IPS-15b (cell line): ENCODE results near the gene ILRUN.
"Not testable (repeated sequence)": the region's sequence is repeated elsewhere in the genome, so short reads cannot be mapped to it uniquely, and the experiment has no call there.

Source experiments
- H3K27me3 ChIP-seq: one replicate; pipeline ENCODE4 v1.6.1; 2013; ENCODE audit warnings: low read length; ENCODE audit not compliant: control insufficient read depth, insufficient read depth
- H3K36me3 ChIP-seq: one replicate; pipeline ENCODE4 v1.6.1; 2013; ENCODE audit warnings: low read length; ENCODE audit not compliant: control insufficient read depth, insufficient read depth
- H3K4me1 ChIP-seq: one replicate; pipeline ENCODE4 v1.6.1; 2013; ENCODE audit warnings: mild to moderate bottlenecking, low read length; ENCODE audit not compliant: control insufficient read depth, insufficient read depth
- H3K4me3 ChIP-seq: one replicate; pipeline ENCODE4 v1.5.1; 2013; ENCODE audit warnings: low read depth, low read length
- H3K9ac ChIP-seq: one replicate; pipeline ENCODE4 v1.6.1; 2013; ENCODE audit warnings: low read depth, mild to moderate bottlenecking, low read length
- H3K9me3 ChIP-seq: one replicate; pipeline ENCODE4 v1.6.1; 2013; ENCODE audit warnings: mild to moderate bottlenecking, low read length; ENCODE audit not compliant: control insufficient read depth, insufficient read depth

Gene ILRUN

DNA sequence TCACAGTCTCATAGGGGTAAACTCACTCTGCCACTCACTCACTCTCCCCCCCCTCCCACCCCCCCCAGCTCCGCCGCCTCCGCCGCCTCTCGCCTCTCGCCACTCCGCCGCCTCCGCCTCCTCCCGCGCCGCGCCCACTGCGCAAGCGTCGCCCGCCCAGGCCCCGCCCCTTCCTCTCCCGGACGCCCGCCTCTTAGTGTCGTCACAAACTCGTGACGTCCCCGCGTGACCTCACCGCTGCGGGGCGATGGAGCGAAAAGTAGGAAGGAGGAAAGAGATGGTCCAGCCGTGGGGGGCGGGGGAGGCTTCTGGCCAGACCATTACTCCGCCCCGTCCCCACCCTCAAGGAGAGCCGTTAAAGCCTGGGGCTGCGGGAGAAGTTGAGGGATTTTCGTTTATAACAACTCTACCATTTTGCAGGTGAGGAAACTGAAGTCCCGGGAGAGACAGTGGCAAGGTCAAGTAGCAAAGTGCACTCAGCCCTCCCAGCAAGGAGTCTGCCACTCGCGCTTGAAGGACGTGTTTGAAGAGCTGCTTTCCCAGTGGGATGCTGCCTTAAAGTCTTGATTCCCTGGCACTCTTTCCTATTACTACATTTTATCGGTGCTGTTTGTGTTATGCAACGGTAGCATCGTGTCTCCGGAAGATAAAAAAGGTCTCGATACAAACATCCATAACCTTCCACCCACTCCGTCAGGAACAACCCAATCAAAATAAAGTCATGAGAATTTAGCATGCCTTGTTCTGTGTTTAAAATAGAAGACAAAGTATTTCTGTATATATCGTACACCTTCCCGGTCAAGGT is at the start of gene ILRUN:
ILRUN (minus strand) TSS at position 29 of the 805 bp plus-strand sequence. CDS start 164 bp downstream, outside the sequence.
- Histone ChIP-seq H3K4me1 (no peaks in the 10 kb centered on the region), H3K4me3 (peak within 1 kb of the TSS; percentile 93), H3K36me3 (peaks cover 4% of the 10 kb centered on the region), H3K27me3 (no peaks in the 10 kb centered on the region), H3K9ac (peak within 1 kb of the TSS; percentile 95), H3K9me3 (no peaks in the 10 kb centered on the region)

- Histone ChIP-seq H3K4me1 (no peaks in the 10 kb centered on the region), H3K36me3 (no peaks in the 10 kb centered on the region), H3K4me3 (no peak overlapping the region), H3K9ac (no peak overlapping the region), H3K9me3 (no peaks in the 10 kb centered on the region), H3K27me3 (no peaks in the 10 kb centered on the region)
These were observed 48.9 kb upstream of the ILRUN start for GRCh38 chr6:34745277-34746103.

- H3K36me3 ChIP-seq, H3K9me3 ChIP-seq, H3K4me1 ChIP-seq, H3K27me3 ChIP-seq, H3K9ac ChIP-seq, H3K4me3 ChIP-seq: not testable (repeated sequence)
These were observed 47.7 kb upstream of the ILRUN start for GRCh38 chr6:34744294-34744647.

GRCh38 chr6:34743625-34744293 is 47.2 kb upstream of the ILRUN start:
- Histone ChIP-seq H3K4me3 (no peak overlapping the region), H3K4me1 (no peaks in the 10 kb centered on the region), H3K27me3 (no peaks in the 10 kb centered on the region), H3K36me3 (no peaks in the 10 kb centered on the region), H3K9me3 (no peaks in the 10 kb centered on the region), H3K9ac (no peak overlapping the region)

DNA sequence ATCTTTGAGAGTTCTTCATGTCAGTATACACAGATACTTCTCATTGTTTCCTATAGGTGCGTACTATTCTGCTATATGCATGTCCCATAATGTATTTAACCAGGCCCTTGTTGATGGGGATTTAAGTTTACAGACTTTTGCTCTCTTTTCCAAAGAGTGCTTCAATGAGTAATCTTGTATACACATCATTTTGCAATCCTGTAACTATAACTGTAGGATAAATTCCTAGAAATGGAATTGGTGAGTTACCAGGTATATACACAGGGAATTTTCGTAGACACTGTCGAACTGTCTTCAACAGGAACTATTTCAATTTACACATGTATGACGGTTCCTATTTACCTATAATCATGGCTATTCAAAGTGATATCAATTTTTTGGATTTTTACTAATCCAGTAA is 45.5 kb upstream of the ILRUN start:
- no peaks in the 10 kb centered on the region for H3K9me3 ChIP-seq
- no peak overlapping the region for H3K4me3 ChIP-seq
- H3K4me1 ChIP-seq: no peaks in the 10 kb centered on the region
- H3K9ac ChIP-seq: no peak overlapping the region
- H3K36me3 ChIP-seq: no peaks in the 10 kb centered on the region
- H3K27me3 ChIP-seq: no peaks in the 10 kb centered on the region

GRCh38 chr6:34736823-34737222 is 40.3 kb upstream of the ILRUN start:
- peaks cover 3% of the 10 kb centered on the region for H3K4me1 ChIP-seq
- no peak overlapping the region for H3K9ac ChIP-seq
- no peaks in the 10 kb centered on the region for H3K27me3 ChIP-seq
- no peak overlapping the region for H3K4me3 ChIP-seq
- no peaks in the 10 kb centered on the region for H3K36me3 ChIP-seq
- H3K9me3 ChIP-seq: no peaks in the 10 kb centered on the region

DNA sequence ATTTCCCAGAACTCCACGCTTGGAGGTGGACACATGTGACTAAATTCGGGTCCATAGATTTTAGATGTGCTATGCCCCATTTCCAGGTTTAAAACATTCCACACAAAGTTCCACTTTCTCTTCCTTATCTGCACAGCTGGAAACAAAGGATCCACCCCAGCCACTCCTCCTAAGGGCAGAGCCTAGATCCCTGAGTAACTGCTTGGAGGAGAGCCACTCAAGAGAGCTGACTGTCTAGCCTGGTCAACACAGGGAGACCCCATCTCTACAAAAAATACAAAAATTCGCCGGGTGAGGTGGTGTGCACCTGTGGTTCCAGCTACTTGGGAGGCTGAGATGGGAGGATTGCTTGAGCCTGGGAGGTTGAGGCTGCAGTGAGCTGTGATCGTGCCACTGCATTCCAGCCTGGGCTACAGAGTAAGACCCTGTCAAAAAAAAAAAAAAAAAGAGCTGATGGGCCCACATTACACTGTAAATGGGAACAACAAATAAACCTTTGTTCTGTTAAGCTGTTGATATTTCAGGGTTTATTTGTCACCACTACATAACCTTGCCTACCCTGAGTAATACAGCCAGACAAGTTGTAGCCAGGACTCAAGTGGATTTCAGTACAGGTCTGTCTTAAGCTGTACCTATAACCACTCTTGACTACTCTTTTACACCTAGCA is 35.0 kb upstream of the ILRUN start:
- Histone ChIP-seq H3K36me3 (no peaks in the 10 kb centered on the region), H3K4me3 (no peak overlapping the region), H3K9me3 (no peaks in the 10 kb centered on the region), H3K9ac (no peak overlapping the region), H3K4me1 (no peaks in the 10 kb centered on the region), H3K27me3 (no peaks in the 10 kb centered on the region)

GRCh38 chr6:34729631-34730470 is 33.3 kb upstream of the ILRUN start:
- Histone ChIP-seq H3K4me3 (no peak overlapping the region), H3K4me1 (no peaks in the 10 kb centered on the region), H3K36me3 (no peaks in the 10 kb centered on the region), H3K27me3 (no peaks in the 10 kb centered on the region), H3K9me3 (no peaks in the 10 kb centered on the region), H3K9ac (no peak overlapping the region)

DNA sequence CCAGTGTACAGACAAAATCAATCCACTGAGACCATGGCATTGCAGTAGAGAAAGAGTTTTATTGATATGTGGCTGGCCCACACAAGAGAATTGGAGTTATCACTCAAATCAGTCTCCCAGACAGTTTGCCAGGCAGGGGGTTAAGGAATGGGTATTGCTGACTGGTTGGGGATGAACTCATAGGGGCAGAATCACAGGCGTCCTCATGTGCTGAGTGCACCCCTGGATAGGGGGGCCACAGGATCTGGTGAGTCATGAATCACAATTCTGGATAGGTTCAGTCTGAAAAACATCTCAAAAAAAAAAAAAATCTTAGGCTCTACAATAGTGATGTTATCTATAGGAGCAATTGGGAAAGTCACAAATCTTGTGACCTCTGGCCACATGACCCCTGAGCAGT is 29.5 kb upstream of the ILRUN start:
- no peak overlapping the region for H3K9ac ChIP-seq
- H3K9me3 ChIP-seq: no peaks in the 10 kb centered on the region
- H3K27me3 ChIP-seq: no peaks in the 10 kb centered on the region
- H3K36me3 ChIP-seq: no peaks in the 10 kb centered on the region
- no peak overlapping the region for H3K4me3 ChIP-seq
- peaks cover 9% of the 10 kb centered on the region for H3K4me1 ChIP-seq

DNA sequence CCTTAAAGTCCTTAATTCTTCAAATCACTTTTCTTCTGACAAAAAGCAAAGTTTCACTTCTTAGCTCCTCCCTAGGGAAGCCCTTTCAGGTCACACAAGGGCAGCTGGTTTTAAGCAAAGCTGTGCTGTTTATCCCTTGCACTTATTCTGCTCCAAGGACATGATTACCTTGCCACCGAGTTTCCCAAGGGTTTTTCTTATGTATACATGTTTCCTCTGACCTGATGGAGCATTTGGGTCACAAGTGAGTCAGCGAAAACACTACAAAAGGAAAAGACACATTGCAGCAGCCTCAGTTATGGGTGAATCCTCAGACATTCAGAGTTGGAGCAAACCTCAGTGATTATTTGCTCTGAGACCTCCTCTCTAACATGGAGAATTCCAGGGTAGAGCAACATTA is 26.6 kb upstream of the ILRUN start:
- Histone ChIP-seq H3K9ac (no peak overlapping the region), H3K27me3 (no peaks in the 10 kb centered on the region), H3K4me3 (no peak overlapping the region), H3K4me1 (peaks cover 17% of the 10 kb centered on the region), H3K9me3 (no peaks in the 10 kb centered on the region), H3K36me3 (no peaks in the 10 kb centered on the region)

DNA sequence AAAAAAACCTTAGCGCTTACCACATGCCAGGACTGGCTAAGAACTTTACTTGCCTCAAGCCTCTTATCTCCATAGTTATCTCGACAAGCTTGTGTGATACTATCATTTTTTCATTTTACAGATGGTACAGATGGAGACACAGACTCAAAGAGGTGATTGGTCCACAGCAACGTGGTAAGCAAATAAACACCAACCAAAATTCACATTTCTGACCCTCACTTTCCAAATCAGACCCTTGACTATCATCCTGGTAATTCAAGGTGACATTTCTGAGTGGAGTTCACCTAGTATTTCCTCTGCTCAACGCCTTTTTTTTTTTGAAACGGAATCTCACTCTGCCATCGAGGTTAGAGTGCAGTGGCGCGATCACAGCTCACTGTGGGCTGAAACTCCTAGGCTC is 25.9 kb upstream of the ILRUN start:
- no peaks in the 10 kb centered on the region for H3K9me3 ChIP-seq
- peaks cover 17% of the 10 kb centered on the region for H3K4me1 ChIP-seq
- H3K36me3 ChIP-seq: no peaks in the 10 kb centered on the region
- H3K27me3 ChIP-seq: no peaks in the 10 kb centered on the region
- no peak overlapping the region for H3K4me3 ChIP-seq
- H3K9ac ChIP-seq: no peak overlapping the region
